Right atrium auricular region (tissue), 2 donors: ENCODE measurements around the gene KRTAP10-12. TPM values are rescaled to one million over a fixed set of nuclear protein-coding genes. Genes with fewer than 3 reads are reported as not detected.

ENCODE experiments used
- DNase-seq: peaks from one replicate; pipeline ENCODE4 v3.0.0-alpha.2; 2019; ENCODE audit warnings: low spot score
- H3K27ac ChIP-seq, 2 donors: fragments of 200-600 bp; sonication (generic); 1 replicate in 1 of 2; 2 replicates in 1 of 2; pipeline ENCODE4 v1.5.1; 2016 to 2019
- H3K27me3 ChIP-seq, 2 donors: fragments of 200-600 bp; sonication (generic); one replicate each; pipeline versions ENCODE4 v1.5.1 to v1.6.0; 2017 to 2019
- H3K36me3 ChIP-seq: fragments of 200-600 bp; sonication (generic); one replicate; pipeline ENCODE4 v1.5.1; 2016
- H3K4me1 ChIP-seq, 2 donors: fragments of 200-600 bp; sonication (generic); one replicate each; pipeline versions ENCODE4 v1.5.1 to v1.6.0; 2017 to 2019
- H3K4me3 ChIP-seq, 2 donors: fragments of 200-600 bp; sonication (generic); 1 replicate in 1 of 2; 2 replicates in 1 of 2; pipeline ENCODE4 v1.5.1; 2017 to 2019; ENCODE audit warnings: mild to moderate bottlenecking in 1 of 2, moderate library complexity in 1 of 2
- H3K9me3 ChIP-seq, 2 donors: fragments of 200-600 bp; sonication (generic); one replicate each; pipeline ENCODE4 v1.5.1; 2019
- total RNA-seq, 2 donors: library from RNA; depleted of rRNA; stranded (reverse); fragments of >200 nt; gene quantifications; one replicate each; pipeline ENCODE4 v1.1.0, GENCODE V29; 2016
- TF ChIP-seq, protein P1 (sequence below), 2 donors: fragments of 200-600 bp; sonication (generic); IDR thresholded peaks; one replicate each; pipeline ENCODE4 v1.5.1; 2019; ENCODE audit warnings: antibody characterized with exemption in 2 of 2

KRTAP10-12 gene
- total RNA-seq, 2 donors from 2014 or later = not detected

DNA sequence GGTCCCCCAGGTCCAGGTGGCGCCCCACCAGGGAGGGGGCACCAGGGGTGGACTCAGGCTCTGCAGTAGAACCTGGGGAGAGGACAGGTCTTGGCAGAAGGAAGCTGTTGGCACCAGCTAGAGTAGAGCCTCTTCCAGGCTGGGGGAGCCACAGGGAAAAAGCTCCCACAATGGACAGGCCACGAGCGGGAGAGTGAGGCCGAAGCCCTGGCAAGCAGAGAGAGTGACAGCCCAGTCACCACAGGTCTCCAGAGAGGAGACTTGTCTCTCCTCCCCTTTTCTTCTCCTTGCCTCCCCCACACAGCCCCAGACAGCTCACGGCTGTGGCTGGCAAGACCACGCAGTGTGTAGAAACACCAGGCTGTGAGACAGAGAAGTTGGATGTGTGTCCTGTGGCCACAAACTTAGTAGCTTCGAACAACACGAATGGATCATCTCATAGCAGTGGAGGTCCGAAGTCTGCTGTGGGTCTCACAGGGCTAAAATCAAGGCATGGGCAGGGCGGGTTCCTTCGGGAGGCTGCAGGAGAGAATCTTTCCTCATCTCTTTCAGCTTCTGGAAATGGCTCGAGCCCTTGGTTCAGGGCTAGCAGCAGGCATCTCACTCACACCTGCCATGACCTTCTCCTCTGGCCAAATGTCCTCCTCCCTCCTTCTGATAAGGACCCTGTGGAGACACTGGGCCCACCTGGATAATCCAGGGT is 45.8 kb upstream of the KRTAP10-12 start:
- no peak overlapping the region for H3K27ac ChIP-seq
- no peaks in the 10 kb centered on the region for H3K27me3 ChIP-seq
- peaks cover 0 to 1% of the 10 kb centered on the region in 2 donors for H3K9me3 ChIP-seq
- no peaks in the 10 kb centered on the region for H3K36me3 ChIP-seq
- DNase-seq = peak; percentile 28
- no peaks in the 10 kb centered on the region for H3K4me1 ChIP-seq
- no peak overlapping the region for H3K4me3 ChIP-seq
- TF ChIP-seq, protein P1, sequence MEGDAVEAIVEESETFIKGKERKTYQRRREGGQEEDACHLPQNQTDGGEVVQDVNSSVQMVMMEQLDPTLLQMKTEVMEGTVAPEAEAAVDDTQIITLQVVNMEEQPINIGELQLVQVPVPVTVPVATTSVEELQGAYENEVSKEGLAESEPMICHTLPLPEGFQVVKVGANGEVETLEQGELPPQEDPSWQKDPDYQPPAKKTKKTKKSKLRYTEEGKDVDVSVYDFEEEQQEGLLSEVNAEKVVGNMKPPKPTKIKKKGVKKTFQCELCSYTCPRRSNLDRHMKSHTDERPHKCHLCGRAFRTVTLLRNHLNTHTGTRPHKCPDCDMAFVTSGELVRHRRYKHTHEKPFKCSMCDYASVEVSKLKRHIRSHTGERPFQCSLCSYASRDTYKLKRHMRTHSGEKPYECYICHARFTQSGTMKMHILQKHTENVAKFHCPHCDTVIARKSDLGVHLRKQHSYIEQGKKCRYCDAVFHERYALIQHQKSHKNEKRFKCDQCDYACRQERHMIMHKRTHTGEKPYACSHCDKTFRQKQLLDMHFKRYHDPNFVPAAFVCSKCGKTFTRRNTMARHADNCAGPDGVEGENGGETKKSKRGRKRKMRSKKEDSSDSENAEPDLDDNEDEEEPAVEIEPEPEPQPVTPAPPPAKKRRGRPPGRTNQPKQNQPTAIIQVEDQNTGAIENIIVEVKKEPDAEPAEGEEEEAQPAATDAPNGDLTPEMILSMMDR (IDR thresholded peaks at IDR 0.05) = no peak

GRCh38 chr21:44653123-44653522 is 43.8 kb upstream of the KRTAP10-12 start:
- TF ChIP-seq, protein P1 (IDR thresholded peaks at IDR 0.05) = no peak
- Histone ChIP-seq H3K4me1 (no peaks in the 10 kb centered on the region), H3K36me3 (no peaks in the 10 kb centered on the region), H3K27me3 (no peaks in the 10 kb centered on the region), H3K27ac (no peak overlapping the region), H3K9me3 (peaks cover 0 to 9% of the 10 kb centered on the region in 2 donors), H3K4me3 (no peak overlapping the region)
- DNase-seq = no peak

GRCh38 chr21:44653656-44654575 is 43.1 kb upstream of the KRTAP10-12 start:
- DNase-seq = peak; percentile 34
- no peaks in the 10 kb centered on the region for H3K36me3 ChIP-seq
- H3K4me3 ChIP-seq = no peak overlapping the region
- no peaks in the 10 kb centered on the region for H3K4me1 ChIP-seq
- H3K27ac ChIP-seq = no peak overlapping the region
- TF ChIP-seq, protein P1 (IDR thresholded peaks at IDR 0.05) = no peak
- H3K9me3 ChIP-seq = peaks cover 0 to 9% of the 10 kb centered on the region in 2 donors
- no peaks in the 10 kb centered on the region for H3K27me3 ChIP-seq

GRCh38 chr21:44654576-44655175 is 42.3 kb upstream of the KRTAP10-12 start, which contains the start of gene KRTAP12-4:
Gene KRTAP12-4, minus strand, starts transcription at chr21:44654659. Its CDS starts 45 bp downstream, at chr21:44654614.
- DNase-seq = no peak
- H3K27me3 ChIP-seq = no peaks in the 10 kb centered on the region
- TF ChIP-seq, protein P1 (IDR thresholded peaks at IDR 0.05) = no peak
- H3K27ac ChIP-seq = no peak within 1 kb of the TSS
- H3K36me3 ChIP-seq = no peaks in the 10 kb centered on the region
- no peak within 1 kb of the TSS for H3K4me3 ChIP-seq
- H3K9me3 ChIP-seq = peaks cover 0 to 9% of the 10 kb centered on the region in 2 donors
- H3K4me1 ChIP-seq = no peaks in the 10 kb centered on the region

DNA sequence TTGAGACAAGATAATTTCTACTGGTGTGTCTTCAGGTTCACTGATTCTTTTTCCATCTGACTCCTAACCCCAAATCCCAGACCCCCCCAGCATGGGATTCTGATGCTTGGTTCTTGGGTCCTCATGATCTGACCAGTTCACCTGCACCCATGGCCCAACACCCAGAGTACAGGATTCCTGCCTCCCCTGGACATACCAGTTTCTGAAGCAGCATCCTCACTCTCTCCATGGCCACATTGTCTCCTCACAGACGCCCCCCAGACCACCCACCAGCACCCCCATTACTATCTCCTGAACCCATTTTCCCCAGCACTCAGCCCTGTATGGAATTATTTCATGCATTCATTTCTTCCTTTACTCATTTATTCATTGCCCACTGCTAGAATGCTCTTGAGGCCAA is 40.1 kb upstream of the KRTAP10-12 start:
- DNase-seq = no peak
- H3K4me1 ChIP-seq = no peaks in the 10 kb centered on the region
- H3K9me3 ChIP-seq = peaks cover 0 to 9% of the 10 kb centered on the region in 2 donors
- TF ChIP-seq, protein P1 (IDR thresholded peaks at IDR 0.05) = no peak
- H3K27me3 ChIP-seq = no peaks in the 10 kb centered on the region
- no peak overlapping the region for H3K27ac ChIP-seq
- H3K4me3 ChIP-seq = no peak overlapping the region
- no peaks in the 10 kb centered on the region for H3K36me3 ChIP-seq
